AG04449 (cell line): Measurements from ENCODE around the gene MTCP1.

Source experiments
- CTCF ChIA-PET: fragments of 350-600 bp; formaldehyde crosslinking; extraction: SDS; loops from one replicate; lab custom pipeline; 2021; ENCODE audit warnings: antibody characterized with exemption; lab: Yijun Ruan, JAX
- POLR2A ChIA-PET: fragments of 400-600, 350-600 bp; formaldehyde crosslinking; extraction: SDS; loops from one replicate; lab custom pipeline; 2020; ENCODE audit warnings: antibody characterized with exemption, inconsistent platforms; lab: Yijun Ruan, JAX
- DNase-seq: peaks from one replicate; pipeline ENCODE4 v3.0.0-alpha.2; 2010; ENCODE audit warnings: low read depth, low spot score
- H3K4me3 ChIP-seq: 2 replicates; pipeline ENCODE4 v1.5.1; 2011; ENCODE audit warnings: low read depth, mild to moderate bottlenecking, control low read depth, low read length
- TF ChIP-seq, protein P1 (sequence below): IDR thresholded peaks from one replicate; pipeline ENCODE4 v1.5.1; 2011; ENCODE audit warnings: mild to moderate bottlenecking, moderate library complexity, low read length, control low read depth, inconsistent platforms; ENCODE audit not compliant: insufficient read depth; ENCODE audit errors: missing control alignments

Gene MTCP1

DNA sequence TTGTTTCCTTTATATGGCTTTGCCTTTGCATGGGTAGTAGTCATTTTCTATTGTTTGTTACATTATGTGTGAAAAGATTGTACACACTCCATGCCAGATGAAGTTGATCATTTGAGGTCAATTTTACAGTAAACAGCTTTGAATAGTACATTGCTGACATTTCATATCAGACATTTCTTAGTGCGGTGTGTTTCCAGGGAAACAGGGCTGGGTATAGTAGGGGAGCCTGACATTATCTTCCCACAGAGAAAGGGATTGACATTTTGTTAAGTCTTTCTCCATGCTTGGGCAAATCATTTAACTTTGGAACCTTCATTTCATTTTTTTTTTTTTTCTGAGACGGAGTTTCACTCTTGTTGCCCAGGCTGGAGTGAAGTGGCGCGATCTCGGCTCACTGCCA is 39.3 kb downstream of the MTCP1 start:
- TF ChIP-seq, protein P1, sequence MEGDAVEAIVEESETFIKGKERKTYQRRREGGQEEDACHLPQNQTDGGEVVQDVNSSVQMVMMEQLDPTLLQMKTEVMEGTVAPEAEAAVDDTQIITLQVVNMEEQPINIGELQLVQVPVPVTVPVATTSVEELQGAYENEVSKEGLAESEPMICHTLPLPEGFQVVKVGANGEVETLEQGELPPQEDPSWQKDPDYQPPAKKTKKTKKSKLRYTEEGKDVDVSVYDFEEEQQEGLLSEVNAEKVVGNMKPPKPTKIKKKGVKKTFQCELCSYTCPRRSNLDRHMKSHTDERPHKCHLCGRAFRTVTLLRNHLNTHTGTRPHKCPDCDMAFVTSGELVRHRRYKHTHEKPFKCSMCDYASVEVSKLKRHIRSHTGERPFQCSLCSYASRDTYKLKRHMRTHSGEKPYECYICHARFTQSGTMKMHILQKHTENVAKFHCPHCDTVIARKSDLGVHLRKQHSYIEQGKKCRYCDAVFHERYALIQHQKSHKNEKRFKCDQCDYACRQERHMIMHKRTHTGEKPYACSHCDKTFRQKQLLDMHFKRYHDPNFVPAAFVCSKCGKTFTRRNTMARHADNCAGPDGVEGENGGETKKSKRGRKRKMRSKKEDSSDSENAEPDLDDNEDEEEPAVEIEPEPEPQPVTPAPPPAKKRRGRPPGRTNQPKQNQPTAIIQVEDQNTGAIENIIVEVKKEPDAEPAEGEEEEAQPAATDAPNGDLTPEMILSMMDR: no peak
- ChIA-PET CTCF (no interaction called here), POLR2A (no interaction called here)
- DNase-seq: no peak
- H3K4me3 ChIP-seq: no peak overlapping the region

GRCh38 chrX:155028877-155029291 is 42.1 kb downstream of the MTCP1 start:
- POLR2A ChIA-PET: no interaction called here
- CTCF ChIA-PET: no interaction called here
- no peak overlapping the region for H3K4me3 ChIP-seq
- no peak for DNase-seq
- TF ChIP-seq, protein P1: no peak

GRCh38 chrX:155028129-155028528 is 42.8 kb downstream of the MTCP1 start:
- H3K4me3 ChIP-seq: no peak overlapping the region; the same call in 1 of the 2 replicates
- CTCF ChIA-PET: no interaction called here
- no peak for DNase-seq
- TF ChIP-seq, protein P1: no peak
- POLR2A ChIA-PET: no interaction called here

DNA sequence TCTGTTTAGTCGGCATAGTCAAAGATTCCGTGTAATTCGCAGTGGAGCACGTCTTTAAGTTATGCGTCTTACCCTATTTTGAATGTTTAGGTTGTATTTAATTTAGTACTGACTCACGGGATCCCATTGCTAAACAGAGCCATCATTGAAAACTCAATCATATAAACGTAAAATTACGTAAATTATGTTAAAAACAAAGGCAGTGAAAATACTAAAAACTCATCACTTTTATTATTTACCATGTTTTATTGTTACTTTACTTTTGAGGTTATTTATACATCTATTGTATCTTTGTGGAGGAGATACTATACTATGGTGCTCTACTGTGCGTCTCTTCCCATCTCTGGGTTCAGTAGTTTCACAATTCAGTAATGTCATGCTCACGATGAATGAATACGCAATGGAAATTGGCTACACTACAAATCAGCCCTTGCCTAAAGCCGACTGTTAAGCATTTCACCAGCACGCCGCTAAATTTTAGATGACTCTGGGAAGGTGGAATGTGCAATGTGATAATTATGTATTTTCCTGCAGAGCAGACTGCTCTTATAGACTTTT is 43.3 kb downstream of the MTCP1 start:
- DNase-seq: no peak
- ChIA-PET POLR2A (interaction anchor here (1.1 to 1.3 kb wide), 2 partner anchors 20 to 189 kb away, joined by 3 read pairs; partner anchors contain the start of gene VBP1), CTCF (no interaction called here)
- TF ChIP-seq, protein P1: no peak
- H3K4me3 ChIP-seq: peak overlapping the region; percentile 65

GRCh38 chrX:155026727-155027508 is 44.0 kb downstream of the MTCP1 start, which contains the start of gene FUNDC2:
FUNDC2 (plus strand) TSS chrX:155026844; CDS start chrX:155026939, 95 bp downstream.
- POLR2A ChIA-PET: interaction anchor here (0.6 to 1.3 kb wide), 3 partner anchors 20 to 189 kb away, joined by 3 read pairs; partner anchors contain the start of gene VBP1
- peak; percentile 57 for DNase-seq

GRCh38 chrX:155026420-155026726 is 44.6 kb downstream of the MTCP1 start:
- no peak for DNase-seq
- POLR2A ChIA-PET: interaction anchor here (0.6 to 1.3 kb wide), 3 partner anchors 21 to 190 kb away, joined by 3 read pairs; partner anchors contain the start of gene VBP1
- H3K4me3 ChIP-seq: peak overlapping the region; percentile 65

More at GRCh38 chrX:155026727-155027508, 44.0 kb downstream of the MTCP1 start, which contains the start of gene FUNDC2:
- CTCF ChIA-PET: no interaction called here
- peak within 1 kb of the TSS; percentile 65 for H3K4me3 ChIP-seq
- TF ChIP-seq, protein P1: no peak

More at GRCh38 chrX:155026420-155026726, 44.6 kb downstream of the MTCP1 start:
- CTCF ChIA-PET: no interaction called here
- TF ChIP-seq, protein P1: no peak
